H4 (cell line): ENCODE measurements around the gene BCR. TPM values are rescaled to one million over a fixed set of nuclear protein-coding genes. Genes with fewer than 3 reads are reported as not detected.
A peak's percentile ranks its signal among the peaks of the same experiment; 100 is the strongest.
"Not testable (repeated sequence)": the region's sequence is repeated elsewhere in the genome, so short reads cannot be mapped to it uniquely, and the experiment has no call there.

Experiments
- DNase-seq: peaks from one replicate; pipeline ENCODE4 v3.0.0-alpha.2; 2015; ENCODE audit warnings: low spot score
- total RNA-seq: library from RNA; depleted of rRNA; stranded (reverse); fragments of >200 nt; shearing (Covaris generic); gene quantifications from 2 replicates; pipeline ENCODE4 v1.2.3, GENCODE V29; 2014

BCR gene
- total RNA-seq, 1 experiment from 2014 or later = 10.1 TPM

- DNase-seq = no peak
These were observed 107.1 kb downstream of the BCR start for GRCh38 chr22:23287136-23288095.

DNA sequence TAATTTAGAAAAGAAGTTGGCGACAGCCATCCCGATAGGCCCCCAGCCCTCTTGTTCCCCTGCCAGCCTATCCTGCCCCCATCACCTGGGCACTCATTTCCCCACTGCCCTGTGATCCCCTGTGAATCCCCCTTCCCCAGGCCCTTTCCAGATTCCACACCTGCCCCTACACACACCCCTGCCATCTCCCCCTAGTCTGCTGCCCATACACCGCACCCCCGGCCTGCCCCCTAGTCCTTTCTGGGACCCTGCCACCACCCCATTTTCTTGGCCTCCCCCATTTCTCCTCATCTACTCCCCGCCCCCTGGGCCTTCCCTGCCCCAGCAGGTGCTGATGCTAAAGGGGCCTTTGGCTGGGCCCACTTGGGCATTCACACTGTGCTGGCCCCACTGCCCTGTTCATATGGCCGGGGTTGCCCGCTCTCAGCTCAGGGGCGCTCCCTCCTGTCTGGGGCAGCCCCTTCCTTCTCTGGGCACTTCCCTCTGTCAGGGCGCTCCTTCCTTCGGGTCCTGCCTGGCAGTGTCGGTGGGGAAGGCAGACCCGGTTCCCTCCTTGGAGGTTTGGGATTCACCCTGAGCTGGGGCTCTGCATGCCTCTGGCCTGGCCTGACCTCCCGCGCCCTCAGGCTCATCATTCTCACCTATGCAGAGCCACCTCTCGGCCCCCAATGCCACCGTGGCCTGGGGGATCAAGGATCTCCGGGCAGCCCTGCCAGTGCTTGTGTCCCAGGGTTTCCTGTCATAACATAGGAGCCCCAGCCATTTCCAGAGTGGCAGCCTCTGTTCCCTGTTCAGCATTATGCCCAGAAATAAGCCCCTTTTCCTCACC lies 108.2 kb downstream of the BCR start:
- no peak for DNase-seq

- DNase-seq = no peak
These were observed 108.8 kb downstream of the BCR start for GRCh38 chr22:23289130-23289503.

DNA sequence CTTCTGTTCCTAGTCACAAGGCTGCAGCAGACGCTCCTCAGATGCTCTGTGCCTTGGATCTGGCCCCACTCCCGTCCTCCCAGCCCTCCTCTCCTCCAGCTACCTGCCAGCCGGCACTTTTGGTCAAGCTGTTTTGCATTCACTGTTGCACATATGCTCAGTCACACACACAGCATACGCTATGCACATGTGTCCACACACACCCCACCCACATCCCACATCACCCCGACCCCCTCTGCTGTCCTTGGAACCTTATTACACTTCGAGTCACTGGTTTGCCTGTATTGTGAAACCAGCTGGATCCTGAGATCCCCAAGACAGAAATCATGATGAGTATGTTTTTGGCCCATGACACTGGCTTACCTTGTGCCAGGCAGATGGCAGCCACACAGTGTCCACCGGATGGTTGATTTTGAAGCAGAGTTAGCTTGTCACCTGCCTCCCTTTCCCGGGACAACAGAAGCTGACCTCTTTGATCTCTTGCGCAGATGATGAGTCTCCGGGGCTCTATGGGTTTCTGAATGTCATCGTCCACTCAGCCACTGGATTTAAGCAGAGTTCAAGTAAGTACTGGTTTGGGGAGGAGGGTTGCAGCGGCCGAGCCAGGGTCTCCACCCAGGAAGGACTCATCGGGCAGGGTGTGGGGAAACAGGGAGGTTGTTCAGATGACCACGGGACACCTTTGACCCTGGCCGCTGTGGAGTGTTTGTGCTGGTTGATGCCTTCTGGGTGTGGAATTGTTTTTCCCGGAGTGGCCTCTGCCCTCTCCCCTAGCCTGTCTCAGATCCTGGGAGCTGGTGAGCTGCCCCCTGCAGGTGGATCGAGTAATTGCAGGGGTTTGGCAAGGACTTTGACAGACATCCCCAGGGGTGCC lies 109.8 kb downstream of the BCR start:
- peak; percentile 17 for DNase-seq

DNA sequence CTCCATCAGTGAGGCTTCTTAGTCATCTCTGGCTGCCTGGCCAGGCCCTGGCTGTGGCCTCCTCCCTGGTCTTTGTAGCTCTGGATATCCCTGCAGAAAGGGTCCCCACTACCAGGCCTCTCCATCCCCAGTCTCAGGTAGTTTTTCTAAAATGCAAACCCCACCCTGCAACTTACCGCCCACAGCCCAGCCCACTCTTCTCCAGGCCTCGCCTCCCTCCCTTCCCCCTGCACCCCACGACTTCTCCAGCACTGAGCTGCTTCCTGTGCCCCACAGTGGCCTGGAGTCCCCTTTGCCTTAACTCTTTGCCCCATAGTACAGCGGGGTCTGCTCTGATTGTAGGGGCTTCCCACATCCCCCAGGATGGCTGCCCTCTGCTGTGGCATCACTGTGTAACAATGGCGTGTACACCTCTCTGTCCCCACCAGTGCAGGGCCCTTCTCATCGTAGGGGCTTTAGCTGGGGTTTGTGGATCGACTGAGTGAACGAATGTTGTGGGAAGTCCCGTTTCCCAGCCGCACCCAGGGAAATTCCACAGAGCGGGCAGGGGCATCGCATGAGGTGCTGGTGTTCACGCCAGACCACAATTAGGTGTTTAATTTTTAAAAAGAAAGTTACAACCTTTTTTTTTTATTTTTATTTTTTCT lies 111.6 kb downstream of the BCR start:
- no peak for DNase-seq

GRCh38 chr22:23292453-23293350 lies 112.4 kb downstream of the BCR start:
- no peak for DNase-seq

- DNase-seq = no peak
These were observed 113.4 kb downstream of the BCR start for GRCh38 chr22:23293720-23294119.

DNA sequence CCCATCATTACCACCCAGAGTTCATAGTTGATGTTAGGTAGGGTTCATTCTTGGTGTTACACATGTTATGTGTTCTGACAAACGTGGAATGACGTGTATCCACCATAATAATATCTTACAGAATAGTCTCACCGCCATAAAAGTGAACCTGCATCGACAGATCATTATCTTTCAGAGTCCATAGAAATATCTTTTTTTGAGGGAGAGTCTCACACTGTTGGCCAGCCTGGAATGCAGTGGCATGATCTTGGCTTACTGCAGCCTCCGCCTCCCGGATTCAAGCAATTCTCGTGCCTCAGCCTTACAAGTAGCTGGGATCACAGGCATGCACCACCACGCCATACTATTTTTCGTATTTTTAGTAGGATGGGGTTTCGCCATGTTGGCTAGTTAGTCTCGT lies 113.9 kb downstream of the BCR start:
- no peak for DNase-seq

- no peak for DNase-seq
These were observed 120.2 kb downstream of the BCR start for GRCh38 chr22:23300476-23300875.

GRCh38 chr22:23301591-23301990 lies 121.3 kb downstream of the BCR start:
- DNase-seq = no peak

DNA sequence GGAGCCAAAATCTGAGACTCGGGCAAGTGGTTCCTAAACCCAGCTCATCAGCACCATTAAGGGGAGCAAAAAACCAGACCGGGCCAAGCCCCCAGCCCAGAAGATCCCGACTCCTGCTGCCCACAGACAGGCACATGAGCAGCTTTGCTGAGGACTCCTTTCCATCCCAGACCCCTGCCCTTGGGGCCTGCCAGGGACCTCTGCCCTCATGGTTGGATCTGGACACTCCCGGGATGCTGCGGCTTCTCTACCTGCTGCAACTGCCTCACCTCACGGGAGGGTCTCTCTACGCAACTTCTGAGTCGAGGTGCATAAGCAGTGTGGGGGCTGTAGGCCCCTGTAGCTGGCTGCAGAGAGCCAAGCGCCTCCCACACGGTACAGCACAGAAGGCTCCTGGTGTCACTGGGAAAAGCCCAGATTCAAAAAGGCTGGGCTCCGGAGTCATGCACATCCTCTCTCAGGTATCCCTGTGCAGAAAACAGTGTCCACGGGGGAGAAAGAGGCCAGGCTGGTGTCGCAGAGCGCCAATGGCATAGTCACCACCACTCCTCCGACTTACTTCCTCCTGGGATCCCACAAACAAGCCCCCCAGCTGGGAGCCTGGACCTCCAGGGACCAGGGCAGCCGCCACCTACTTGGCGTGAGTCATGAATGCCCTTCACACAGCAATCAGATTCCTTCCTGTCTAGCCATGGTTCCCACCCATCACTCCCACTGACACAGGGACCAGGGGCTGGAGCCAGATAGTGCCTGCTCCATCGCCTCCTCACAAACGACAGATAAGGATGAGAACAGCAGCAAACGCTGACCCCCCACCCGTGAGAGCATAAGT lies 122.1 kb downstream of the BCR start:
- DNase-seq = no peak

GRCh38 chr22:23305321-23305910 lies 125.1 kb downstream of the BCR start:
- DNase-seq = peak; percentile 10

- peak; percentile 56 for DNase-seq
These were observed 125.6 kb downstream of the BCR start for GRCh38 chr22:23305922-23306374.

- DNase-seq = no peak
These were observed 126.2 kb downstream of the BCR start for GRCh38 chr22:23306438-23306921.

- DNase-seq = no peak
These were observed 126.6 kb downstream of the BCR start for GRCh38 chr22:23306926-23307325.

DNA sequence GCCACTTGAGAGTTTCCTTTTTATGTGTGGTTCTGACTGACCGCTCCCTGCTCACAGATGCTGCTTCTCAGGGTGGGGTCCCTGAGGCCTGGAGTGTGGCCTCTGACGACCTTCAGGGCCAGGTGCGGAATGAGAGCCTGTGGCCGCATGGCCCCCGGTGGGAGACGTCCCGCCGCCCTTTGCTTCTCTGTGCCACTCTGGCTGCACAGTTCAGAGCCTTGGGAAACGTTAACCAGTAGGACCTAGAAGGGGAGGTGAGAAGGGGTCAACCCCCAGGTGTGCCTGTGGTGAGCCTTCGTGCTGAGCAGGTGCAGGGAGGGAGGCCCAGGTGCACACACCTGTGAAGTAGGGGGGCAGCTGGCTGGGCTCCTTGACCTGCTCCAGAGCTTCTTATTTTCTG lies 127.2 kb downstream of the BCR start:
- not testable (repeated sequence) for DNase-seq

DNA sequence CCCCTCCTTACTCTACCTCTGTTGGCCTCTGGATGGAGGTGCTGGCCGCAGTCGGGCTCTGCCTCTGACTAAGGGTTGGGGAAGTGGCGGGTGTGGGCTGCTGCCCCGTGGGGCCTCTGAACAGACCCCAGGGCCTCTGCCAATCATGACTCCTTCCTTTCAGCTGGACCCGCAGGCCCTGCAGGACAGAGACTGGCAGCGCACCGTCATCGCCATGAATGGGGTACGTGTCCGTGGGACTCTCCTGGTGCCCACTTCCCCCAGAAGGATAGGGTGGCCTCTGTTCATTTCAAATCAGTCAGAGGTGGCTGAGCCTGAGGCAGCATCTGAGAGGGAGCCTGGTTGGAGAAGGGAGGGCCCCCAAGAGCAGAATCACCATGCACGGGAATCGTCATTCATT lies 129.0 kb downstream of the BCR start:
- not testable (repeated sequence) for DNase-seq

- DNase-seq = not testable (repeated sequence)
These were observed 130.3 kb downstream of the BCR start for GRCh38 chr22:23310443-23311097.
